IMR-90 (cell line): ENCODE measurements around the gene RASSF3.

Experiments used
- CEBPB ChIP-seq: IDR thresholded peaks from 2 replicates; pipeline ENCODE4 v1.6.1; 2012; ENCODE audit warnings: low read depth, low read length, improper control_type of control experiment
- CTCF ChIP-seq: conservative IDR thresholded peaks from 2 replicates; pipeline ENCODE4 v1.5.1; 2012; ENCODE audit warnings: mild to moderate bottlenecking, low read depth, low read length, improper control_type of control experiment
- FOS ChIP-seq: fragments of 150-350 bp; IDR thresholded peaks from 2 replicates; pipeline ENCODE4 v1.6.1; 2016; ENCODE audit warnings: low read depth, low read length
- SMC3 ChIP-seq: fragments of 150-350 bp; IDR thresholded peaks from 2 replicates; pipeline ENCODE4 v1.6.1; 2016; ENCODE audit warnings: low read depth, mild to moderate bottlenecking, antibody characterized with exemption, low read length, moderate library complexity

GRCh38 chr12:64649487-64649886 is 39.2 kb downstream of the RASSF3 start:
- TF ChIP-seq CTCF, result no peak
- no peak for TF ChIP-seq CEBPB
- TF ChIP-seq SMC3, result no peak
- no peak for TF ChIP-seq FOS
